ENCODE results near the gene HIF1AN.

Gene HIF1AN

GRCh38 chr10:100535715-100536353 is at the start of gene HIF1AN:
TSS of gene HIF1AN (plus strand) at chr10:100535943. CDS start at chr10:100535959, 16 bp downstream.
- DNase-seq, result peak; percentile 22 to 83

- DNase-seq, result no peak
These were observed 48.2 kb upstream of the HIF1AN start for GRCh38 chr10:100487529-100487928.

- DNase-seq, result no peak
These were observed 46.3 kb upstream of the HIF1AN start for GRCh38 chr10:100489396-100489795.

- DNase-seq, result no peak
These were observed 45.2 kb upstream of the HIF1AN start for GRCh38 chr10:100490531-100490930.

GRCh38 chr10:100496567-100496966 is 39.2 kb upstream of the HIF1AN start:
- no peak for DNase-seq

GRCh38 chr10:100498059-100498458 is 37.7 kb upstream of the HIF1AN start:
- DNase-seq, result no peak

GRCh38 chr10:100501423-100501822 is 34.3 kb upstream of the HIF1AN start:
- no peak for DNase-seq

GRCh38 chr10:100502926-100503494 is 32.7 kb upstream of the HIF1AN start:
- no peak for DNase-seq

- DNase-seq, result no peak
These were observed 31.6 kb upstream of the HIF1AN start for GRCh38 chr10:100504096-100504495.

- no peak for DNase-seq
These were observed 30.6 kb upstream of the HIF1AN start for GRCh38 chr10:100505164-100505563.

GRCh38 chr10:100506596-100507356 is 29.0 kb upstream of the HIF1AN start:
- DNase-seq, result no peak

GRCh38 chr10:100507357-100507732 is 28.4 kb upstream of the HIF1AN start:
- no peak for DNase-seq

- no peak for DNase-seq
These were observed 27.5 kb upstream of the HIF1AN start for GRCh38 chr10:100508266-100508665.

GRCh38 chr10:100508691-100509150 is 27.0 kb upstream of the HIF1AN start:
- no peak for DNase-seq

GRCh38 chr10:100509241-100509840 is 26.4 kb upstream of the HIF1AN start:
- no peak for DNase-seq

GRCh38 chr10:100510533-100511308 is 25.0 kb upstream of the HIF1AN start:
- DNase-seq, result no peak

- no peak for DNase-seq
These were observed 20.1 kb upstream of the HIF1AN start for GRCh38 chr10:100515612-100516011.

GRCh38 chr10:100516847-100517246 is 18.9 kb upstream of the HIF1AN start:
- no peak for DNase-seq

GRCh38 chr10:100518761-100519241 is 16.9 kb upstream of the HIF1AN start:
- DNase-seq, result peak in 1 of 2 experiments; percentile 38

- no peak for DNase-seq
These were observed 16.3 kb upstream of the HIF1AN start, which contains the start of gene SEC31B for GRCh38 chr10:100519311-100520051. TSS of gene SEC31B (minus strand) at chr10:100519861. CDS start at chr10:100516952, 2,909 bp downstream.

GRCh38 chr10:100520811-100521210 is 14.9 kb upstream of the HIF1AN start:
- DNase-seq, result no peak

Measured in cerebellar nuclear complex (tissue), 1 donor.